RCC 7860 (cell line): ENCODE measurements around the gene FMN1.

ENCODE experiments used
- DNase-seq: peaks from one replicate; pipeline ENCODE4 v3.0.0-alpha.2; 2015; ENCODE audit warnings: low spot score
- FAIRE-seq: peaks from 2 replicates; lab custom pipeline; 2012; peaks lifted over from hg19 to GRCh38; lab: Jason Lieb, UNC

FMN1 gene

GRCh38 chr15:33155691-33156420 lies 38.7 kb downstream of the FMN1 start:
- no peak for DNase-seq
- no peak for FAIRE-seq

GRCh38 chr15:33154351-33155166 lies 40.0 kb downstream of the FMN1 start:
- DNase-seq (peak; percentile 95), FAIRE-seq (peak; percentile 96)

- DNase-seq = no peak
- no peak for FAIRE-seq
Observed at GRCh38 chr15:33153548-33153947, 41.0 kb downstream of the FMN1 start.

GRCh38 chr15:33152502-33153109 lies 41.9 kb downstream of the FMN1 start:
- no peak for FAIRE-seq
- DNase-seq = no peak

GRCh38 chr15:33150971-33151370 lies 43.5 kb downstream of the FMN1 start:
- FAIRE-seq (no peak), DNase-seq (no peak)

GRCh38 chr15:33150431-33150941 lies 44.0 kb downstream of the FMN1 start:
- peak; percentile 80 for FAIRE-seq
- peak; percentile 44 for DNase-seq

- DNase-seq = peak; percentile 60
Observed at GRCh38 chr15:33149919-33150318, 44.6 kb downstream of the FMN1 start.

GRCh38 chr15:33148129-33148751 lies 46.3 kb downstream of the FMN1 start:
- FAIRE-seq (no peak), DNase-seq (peak; percentile 40)

More at GRCh38 chr15:33149919-33150318, 44.6 kb downstream of the FMN1 start:
- FAIRE-seq = peak; percentile 70

GRCh38 chr15:33146051-33146450 lies 48.5 kb downstream of the FMN1 start:
- FAIRE-seq = no peak

GRCh38 chr15:33145447-33145846 lies 49.1 kb downstream of the FMN1 start:
- FAIRE-seq = no peak
- no peak for DNase-seq

More at GRCh38 chr15:33146051-33146450, 48.5 kb downstream of the FMN1 start:
- DNase-seq = no peak

GRCh38 chr15:33142708-33143107 lies 51.8 kb downstream of the FMN1 start:
- FAIRE-seq (peak; percentile 86), DNase-seq (peak; percentile 14)

GRCh38 chr15:33138000-33138399 lies 56.5 kb downstream of the FMN1 start:
- FAIRE-seq (no peak), DNase-seq (no peak)

GRCh38 chr15:33137101-33137500 lies 57.4 kb downstream of the FMN1 start:
- DNase-seq (no peak), FAIRE-seq (no peak)

- FAIRE-seq = no peak
- DNase-seq = no peak
Observed at GRCh38 chr15:33136353-33136752, 58.2 kb downstream of the FMN1 start.

GRCh38 chr15:33135355-33135781 lies 59.1 kb downstream of the FMN1 start:
- FAIRE-seq (no peak), DNase-seq (no peak)

- peak; percentile 14 for FAIRE-seq
- peak; percentile 53 for DNase-seq
Observed at GRCh38 chr15:33132722-33133345, 61.7 kb downstream of the FMN1 start.

GRCh38 chr15:33132233-33132580 lies 62.3 kb downstream of the FMN1 start:
- FAIRE-seq = no peak
- no peak for DNase-seq

GRCh38 chr15:33131552-33132232 lies 62.8 kb downstream of the FMN1 start:
- FAIRE-seq (peak; percentile 55), DNase-seq (peak; percentile 18)

- DNase-seq = peak; percentile 82
- FAIRE-seq = peak; percentile 80
Observed at GRCh38 chr15:33126559-33127290, 67.8 kb downstream of the FMN1 start.
